ENCODE results near the gene MYO6. TPM values are rescaled to one million over a fixed set of nuclear protein-coding genes. Genes with fewer than 3 reads are reported as not detected.

Gene MYO6
- total RNA-seq, 1 experiment from 2014 or later = 7.0 TPM

DNA sequence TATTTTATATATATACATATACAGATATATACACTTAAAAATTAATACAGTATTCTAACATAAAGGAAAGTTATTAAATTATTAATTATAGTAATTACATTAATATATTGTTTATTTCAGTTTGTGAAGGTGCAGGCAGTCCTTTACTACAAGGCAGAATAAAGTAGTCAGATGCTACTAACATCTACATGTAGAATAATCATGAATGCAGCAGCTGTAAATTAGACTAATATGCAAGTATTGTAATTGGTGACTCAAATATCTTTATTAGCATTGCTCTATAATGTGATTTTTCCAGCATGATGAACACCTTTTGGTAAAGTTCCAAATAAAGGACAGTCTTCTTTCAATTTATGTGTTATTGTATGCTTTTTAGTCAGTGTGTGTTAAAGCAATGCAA, 17.3 kb downstream of the MYO6 start:
- no peak for DNase-seq (ENCODE audit: low read depth)

DNA sequence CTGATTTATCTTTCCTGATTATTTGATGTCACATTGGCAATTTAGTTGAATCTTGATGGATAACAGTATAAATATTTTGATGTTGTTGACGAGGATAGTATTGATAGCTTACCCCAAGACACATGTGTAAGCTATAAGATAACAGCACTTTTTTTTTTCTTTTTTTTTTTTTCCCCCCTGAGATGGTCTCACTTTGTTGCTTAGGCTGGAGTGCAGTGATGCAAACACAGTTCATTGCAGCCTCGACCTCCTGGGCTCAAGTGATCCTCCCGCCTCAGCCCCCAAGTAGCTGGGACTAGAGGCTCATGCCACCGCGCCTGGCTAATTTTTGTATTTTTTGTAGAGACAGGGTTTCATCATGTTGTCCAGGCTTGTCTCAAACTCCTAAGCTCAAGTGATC, 21.8 kb downstream of the MYO6 start:
- no peak for DNase-seq (ENCODE audit: low read depth)

DNA sequence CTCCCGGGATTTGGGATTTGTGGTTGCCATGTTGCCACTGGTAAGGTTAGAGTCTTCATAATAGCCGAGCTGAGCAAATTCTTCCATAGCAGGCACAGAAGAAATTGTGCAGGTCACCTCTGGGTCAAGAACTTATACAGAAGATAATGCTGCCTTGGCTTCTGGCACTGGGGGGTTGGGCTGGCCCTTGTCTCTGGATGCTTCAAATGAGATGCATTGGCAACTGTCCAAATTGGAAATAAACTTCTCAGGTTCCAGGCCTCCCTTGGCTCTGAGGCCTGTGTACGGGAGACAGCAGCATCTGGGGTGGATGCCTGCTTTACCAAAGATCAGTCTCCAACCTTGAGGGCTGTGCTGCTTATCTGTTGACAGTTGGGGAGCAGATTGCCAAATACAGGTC, 26.2 kb downstream of the MYO6 start:
- no peak for DNase-seq (ENCODE audit: low read depth)

DNA sequence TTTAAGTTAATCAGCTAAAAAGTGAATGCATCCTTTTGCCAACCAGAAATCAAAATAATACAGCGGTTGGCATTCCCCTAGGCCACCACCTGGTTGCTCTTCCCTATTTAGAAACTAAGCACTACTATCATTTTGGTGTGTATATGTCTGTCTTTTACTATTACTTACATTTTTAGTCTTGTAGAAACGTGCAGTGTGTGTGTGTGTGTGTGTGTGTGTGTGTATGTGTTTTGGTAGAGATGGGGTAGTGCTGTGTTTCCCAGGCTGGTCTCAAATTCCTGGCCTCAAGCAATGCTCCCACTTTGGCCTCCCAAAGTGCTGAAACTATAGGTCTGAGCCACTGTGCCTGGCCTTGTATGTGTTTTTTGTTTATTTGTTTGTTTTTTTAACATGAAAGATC, 27.4 kb downstream of the MYO6 start:
- DNase-seq (ENCODE audit: low read depth) = no peak

DNA sequence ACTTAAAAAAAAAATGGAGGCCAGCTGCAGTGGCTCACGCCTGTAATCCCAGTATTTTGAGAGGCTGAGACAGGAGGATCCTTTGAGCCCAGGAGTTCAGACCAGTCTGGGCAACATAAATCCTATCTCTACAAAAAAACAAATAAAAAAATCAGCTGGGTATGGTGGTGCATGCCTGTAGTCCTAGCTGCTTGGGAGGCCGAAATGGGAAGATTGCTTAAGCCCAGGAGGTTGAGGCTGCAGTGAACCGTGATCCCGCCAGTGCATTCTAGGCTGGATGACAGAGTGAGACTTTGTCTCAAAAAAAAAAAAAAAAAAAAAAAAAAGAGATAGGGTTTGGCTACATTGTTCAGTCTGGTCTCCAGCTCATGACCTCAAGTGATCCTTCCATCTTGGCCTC, 29.7 kb downstream of the MYO6 start:
- DNase-seq (ENCODE audit: low read depth) = no peak

DNA sequence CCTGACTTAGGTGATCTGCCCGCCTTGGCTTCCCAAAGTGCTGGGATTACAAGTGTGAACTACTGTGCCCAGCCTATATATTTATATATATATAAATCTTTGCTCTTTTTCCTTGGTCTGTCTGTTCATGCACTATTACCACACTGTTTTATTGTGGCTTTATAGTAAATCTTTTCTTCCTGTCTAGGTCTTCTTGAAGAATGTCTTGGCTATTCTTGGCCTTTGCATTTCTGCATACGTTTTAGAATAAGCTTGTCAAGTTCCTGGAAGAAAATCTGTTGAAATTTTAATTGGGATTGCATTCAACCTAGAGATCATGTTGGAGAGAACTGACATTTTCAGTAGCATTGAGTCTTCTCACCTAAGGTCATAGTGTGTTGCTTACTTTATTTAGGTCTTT, 37.1 kb downstream of the MYO6 start:
- no peak for DNase-seq (ENCODE audit: low read depth)

DNA sequence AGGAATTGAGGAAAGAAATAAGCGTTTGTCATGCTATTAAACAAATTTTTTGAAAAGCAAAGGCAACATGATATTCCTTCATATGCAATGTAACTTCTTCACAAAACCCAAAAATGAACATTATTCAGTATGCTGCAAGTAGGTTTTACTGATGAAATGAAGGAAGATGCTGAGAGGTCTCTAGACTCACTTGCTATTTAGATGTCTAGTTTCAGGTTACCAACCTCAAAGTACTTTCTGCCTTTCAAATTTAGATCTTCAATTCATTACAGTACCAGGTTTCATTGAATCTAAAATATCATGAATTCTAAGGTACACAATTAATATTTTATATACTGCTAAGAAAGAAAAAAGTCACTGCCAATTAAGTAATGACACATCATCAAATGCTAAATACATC, 39.9 kb downstream of the MYO6 start:
- no peak for DNase-seq (ENCODE audit: low read depth)

DNA sequence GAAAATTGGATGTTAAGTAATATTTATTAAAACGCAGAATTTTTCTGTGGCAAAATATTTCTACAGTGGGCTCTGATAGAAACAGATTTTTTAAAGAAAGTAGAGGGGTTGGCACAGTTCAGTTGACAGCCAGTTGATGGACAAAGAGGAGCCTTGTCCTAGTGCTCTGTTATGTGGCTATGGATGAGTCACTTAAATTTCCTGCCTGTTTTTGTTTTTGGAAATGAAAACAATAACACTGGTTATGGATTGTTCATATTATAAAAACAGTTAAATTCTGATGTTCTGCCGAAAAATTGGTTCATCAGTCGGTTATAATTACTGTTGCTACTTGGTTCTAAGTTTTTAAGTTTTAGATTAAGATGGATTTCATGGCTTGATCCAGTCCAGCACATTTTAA, 42.8 kb downstream of the MYO6 start:
- no peak for DNase-seq (ENCODE audit: low read depth)

DNA sequence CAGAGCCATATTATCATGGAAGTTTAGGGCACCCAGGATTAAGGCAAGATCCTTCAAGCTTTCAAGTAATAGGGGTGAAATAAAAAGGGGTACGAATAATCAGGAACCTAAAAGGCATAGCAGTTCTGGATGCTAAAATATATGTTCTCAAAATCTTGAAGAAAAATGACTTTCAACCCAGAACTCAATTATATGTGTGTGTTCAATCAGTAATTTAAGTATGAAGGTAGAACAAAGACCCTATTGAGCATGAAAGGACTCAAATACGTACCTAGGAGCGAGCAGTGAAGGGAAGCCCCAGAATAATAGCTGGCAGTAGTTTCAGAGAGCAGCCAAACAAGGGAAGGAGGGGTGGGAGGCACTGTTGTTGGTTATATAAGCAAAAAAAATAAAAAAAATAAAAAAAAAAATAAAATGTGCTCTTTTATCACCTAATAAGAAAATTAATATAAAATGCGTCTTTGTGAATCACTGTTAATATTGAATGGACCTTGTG, 45.4 kb downstream of the MYO6 start:
- no peak for DNase-seq (ENCODE audit: low read depth)

DNA sequence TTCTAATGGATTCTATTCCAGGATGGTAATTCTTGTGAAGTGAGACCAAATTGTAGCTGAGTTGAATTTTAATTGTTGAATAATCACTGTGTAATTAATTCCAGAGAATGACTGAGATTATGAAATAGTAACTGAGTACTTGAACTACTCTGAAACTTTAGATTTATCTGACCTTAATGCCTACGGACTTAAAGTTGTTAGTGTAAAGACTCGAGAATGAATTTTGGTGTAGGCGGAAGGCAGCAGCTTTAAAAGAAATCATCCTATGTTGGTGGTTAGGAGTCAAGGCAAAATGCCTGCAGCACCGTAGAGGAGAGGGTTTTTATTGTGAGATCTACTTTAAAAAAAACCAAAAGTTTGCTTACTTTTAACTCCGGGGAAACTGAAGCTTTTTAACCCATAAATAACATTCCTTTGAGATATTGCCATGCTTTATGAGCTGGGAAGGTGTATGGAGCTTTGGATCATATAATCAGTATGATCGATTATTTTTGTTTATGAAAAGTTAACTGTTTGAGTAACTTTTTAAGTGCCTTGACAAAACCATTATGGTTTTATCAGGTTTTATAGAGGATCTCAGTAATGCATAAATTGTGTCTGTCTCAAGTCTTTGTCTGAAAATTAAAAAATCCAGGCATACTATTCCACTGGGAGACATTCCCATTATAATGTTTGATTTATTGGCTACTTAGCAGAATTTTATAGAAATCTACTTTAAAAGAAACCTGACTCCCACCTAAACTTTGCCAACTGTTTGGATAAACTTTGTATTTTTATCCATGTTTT, 46.1 kb downstream of the MYO6 start:
- DNase-seq (ENCODE audit: low read depth) = no peak

DNA sequence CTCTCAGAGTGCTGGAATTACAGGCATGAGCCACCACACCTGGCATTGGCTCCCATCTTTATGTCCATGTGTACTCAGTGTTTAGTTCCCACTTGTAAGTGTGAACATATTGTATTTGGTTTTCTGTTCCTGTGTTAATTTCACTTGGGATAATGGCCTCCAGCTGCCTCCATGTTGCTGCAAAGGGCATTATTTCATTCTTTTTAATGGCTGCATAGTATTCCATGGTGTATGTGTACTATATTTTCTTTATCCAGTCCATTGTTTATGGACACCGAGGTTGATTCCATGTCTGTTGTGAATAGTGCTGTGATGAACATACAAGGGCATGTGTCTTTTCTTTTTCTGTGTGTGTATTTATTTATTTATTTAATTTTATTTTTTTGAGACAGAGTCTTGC, 47.7 kb downstream of the MYO6 start:
- no peak for DNase-seq (ENCODE audit: low read depth)

DNA sequence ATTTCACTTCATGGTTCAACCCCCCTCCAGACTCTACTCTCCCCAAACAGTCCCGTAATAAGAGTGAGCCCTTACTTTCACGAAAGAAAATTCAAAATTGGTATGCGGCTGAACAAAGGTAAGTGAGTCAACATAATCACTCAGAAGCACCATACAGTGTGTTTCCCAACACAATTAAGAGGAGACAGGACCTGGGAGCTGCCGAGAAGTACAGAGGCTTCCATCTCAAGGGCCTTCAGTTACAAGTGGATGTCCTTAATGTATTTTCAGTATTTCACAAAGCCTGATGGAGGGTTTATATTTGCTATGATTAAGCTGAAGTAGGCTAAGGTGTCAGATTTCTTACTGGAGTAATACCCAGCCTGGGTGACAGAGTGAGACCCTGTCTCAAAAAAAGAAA, 51.1 kb downstream of the MYO6 start:
- no peak for DNase-seq (ENCODE audit: low read depth)

DNA sequence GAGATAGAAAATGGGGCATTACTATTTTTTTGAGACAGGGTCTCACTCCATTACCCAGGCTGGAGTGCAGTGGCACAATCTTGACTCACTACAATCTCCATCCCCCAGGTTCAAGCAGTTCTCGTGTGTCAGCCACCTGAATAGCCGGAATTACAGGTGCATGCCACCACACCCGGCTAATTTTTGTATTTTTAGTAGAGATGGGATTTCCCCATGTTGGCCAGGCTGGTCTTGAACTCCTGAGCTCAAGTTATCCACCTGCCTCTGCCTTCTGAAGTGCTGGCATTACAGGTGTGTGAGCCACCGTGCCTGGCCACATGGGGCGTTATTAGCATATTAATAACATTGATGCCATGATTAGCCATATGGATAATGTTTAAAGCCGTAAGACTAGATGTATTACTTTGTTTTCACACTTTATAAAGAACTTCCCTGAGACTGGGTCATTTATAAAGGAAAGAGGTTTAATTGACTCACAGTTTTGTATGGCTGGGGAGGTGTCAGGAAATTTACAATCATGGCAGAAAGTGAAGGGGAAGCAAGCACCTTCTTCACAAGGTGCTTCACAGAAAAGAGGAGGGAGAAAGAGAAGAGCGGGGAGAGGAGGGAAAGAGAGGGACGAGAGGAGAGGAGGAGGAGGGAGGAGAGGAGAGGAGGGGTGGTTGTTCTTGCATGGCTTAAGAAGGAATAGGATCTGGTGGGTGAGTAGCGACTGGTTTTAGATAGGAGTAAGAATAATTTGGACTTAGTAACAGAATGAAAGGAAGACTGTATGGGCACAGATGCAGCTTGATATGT, 51.9 kb downstream of the MYO6 start:
- no peak for DNase-seq (ENCODE audit: low read depth)

DNA sequence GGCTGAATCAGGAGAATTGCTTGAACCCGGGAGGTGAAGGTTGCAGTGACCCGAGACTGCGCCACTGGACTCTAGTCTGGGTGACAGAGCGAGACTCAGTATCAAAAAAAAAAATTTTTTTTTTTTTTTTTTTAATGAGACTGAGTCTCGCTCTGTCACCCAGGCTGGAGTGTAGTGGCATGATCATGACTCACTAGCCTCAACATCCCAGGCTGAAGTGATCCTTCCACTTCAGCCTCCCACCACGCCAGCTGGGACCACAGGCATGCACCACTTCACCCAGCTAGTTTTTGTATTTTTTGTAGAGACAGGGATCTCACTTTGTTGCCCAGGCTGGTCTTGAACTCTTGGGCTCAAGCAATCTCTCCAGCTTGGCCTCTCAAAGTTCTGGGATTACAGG, 53.3 kb downstream of the MYO6 start:
- peak; percentile 83 for DNase-seq (ENCODE audit: low read depth)

DNA sequence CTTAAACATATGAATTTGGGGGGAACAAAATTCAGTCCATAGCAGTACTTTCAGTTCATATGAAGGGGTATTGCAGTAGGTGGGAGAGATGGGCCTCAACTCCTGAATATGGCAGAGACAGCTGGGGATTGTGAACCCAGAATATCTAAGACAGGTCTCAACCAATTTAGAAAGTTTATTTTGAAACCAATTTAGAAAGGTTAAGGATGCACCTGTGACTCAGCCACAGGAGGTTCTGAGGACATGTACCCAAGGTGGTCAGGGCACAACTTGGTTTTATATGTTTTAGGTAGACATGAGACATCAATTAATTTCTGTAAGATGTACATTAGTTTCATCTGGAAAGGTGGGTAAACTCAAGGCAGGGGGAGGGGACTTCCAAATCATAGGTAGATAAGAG, 59.5 kb downstream of the MYO6 start:
- DNase-seq (ENCODE audit: low read depth) = no peak

DNA sequence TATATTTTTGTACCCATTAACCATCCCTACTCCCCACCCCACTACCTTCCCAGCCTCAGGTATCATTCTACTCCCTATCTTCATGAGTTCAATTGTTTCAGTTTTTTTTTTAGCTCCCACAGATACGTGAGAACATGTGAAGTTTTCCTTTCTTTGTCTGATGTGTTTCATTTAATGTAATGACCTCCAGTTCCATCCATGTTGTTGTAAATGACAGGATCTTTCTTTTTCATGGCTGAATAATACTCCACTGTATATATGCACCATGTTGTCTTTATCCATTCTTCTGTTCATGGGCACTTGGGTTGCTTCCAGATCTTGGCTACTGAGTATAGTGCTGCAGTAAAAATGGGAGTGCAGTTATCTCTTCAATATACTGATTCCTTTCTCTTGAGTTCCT, 63.5 kb downstream of the MYO6 start:
- no peak for DNase-seq (ENCODE audit: low read depth)

DNA sequence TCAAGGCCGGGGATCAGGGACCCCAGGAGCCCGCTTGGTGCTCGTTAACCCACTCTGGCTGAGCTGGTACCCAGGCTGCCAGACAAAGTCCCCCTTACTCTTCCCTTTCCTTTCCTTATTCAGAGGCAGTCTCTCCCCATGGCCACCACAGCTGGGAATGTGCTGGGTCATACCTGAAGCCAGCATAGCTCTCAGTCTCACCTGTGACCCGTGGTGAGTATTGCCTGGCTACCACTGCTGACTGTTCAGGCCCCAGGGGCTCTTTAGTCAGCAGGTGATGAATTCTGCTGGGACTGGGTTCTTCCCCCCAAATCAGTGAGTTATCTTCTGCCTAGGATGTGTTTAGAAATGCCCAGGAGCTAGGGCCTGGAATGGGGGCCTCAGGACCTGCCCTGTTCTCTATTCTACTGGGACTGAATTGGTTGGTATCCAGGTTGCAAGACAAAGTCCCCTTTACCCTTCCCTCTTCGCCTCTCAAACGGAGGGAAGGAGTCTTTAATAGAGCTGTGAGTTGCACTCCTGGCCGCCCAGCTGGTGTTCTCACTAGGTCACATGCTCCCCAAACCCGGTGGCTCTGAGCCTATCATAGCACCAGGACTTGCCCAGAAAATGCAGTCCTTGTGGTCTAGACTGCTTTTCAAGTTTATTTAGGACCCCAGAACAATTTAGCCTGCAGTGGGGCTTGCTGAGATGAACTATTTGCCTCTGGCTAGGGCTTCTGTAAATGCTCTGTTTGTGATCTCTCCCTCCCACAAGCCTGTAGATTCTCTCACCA, 64.6 kb downstream of the MYO6 start:
- no peak for DNase-seq (ENCODE audit: low read depth)

DNA sequence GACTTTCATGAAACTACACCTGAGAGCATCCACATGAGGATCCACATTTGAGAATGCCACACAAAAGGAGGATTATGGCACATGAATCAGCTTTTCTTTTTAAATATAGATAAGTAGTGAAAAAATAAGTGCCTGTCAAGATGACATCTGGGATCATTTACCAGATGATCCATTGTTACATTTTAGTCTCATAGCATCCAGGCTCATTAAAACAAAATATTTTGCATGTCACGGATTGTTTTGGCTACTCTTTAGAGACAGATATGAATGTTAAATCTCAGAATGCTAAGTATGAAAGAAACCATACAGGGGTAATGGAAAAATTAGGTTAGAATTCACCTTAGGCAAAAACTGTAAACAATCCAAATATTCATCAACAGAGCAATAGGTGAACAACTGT, 66.7 kb downstream of the MYO6 start:
- no peak for DNase-seq (ENCODE audit: low read depth)

DNA sequence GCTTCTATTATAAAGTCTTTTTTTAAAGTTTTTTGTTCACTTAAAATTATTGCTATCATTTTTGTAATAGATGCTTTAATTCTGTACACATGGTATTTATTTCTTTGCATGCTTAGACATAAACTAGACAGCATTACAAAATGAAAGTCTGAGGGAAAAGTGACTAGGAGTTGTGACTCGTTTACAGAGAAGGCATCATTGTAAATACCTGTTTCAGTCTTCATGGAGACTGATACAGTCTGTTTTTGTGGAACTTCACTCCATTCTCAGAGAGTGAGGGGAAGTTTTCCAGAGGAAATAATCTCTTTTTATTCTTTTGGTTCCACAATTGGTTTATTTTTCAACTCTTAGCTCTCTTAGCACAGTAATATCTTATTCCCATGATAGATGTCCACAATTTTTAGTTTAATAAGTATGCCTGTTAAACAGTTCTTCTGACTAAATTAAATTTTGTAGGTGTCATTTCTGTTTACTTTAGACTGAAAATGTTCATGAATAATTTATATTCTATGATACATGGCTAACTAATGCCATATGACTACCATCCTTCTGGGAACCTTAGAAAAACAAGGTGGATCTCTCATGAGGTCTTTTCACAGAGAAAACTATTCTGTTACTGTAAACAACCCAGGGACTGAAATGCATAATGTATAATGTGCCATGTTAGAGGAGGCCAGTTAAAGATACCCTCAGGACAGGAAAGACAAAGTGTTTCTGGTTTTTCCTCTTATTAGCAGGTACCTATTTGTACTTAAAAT, 69.2 kb downstream of the MYO6 start:
- no peak for DNase-seq (ENCODE audit: low read depth)

DNA sequence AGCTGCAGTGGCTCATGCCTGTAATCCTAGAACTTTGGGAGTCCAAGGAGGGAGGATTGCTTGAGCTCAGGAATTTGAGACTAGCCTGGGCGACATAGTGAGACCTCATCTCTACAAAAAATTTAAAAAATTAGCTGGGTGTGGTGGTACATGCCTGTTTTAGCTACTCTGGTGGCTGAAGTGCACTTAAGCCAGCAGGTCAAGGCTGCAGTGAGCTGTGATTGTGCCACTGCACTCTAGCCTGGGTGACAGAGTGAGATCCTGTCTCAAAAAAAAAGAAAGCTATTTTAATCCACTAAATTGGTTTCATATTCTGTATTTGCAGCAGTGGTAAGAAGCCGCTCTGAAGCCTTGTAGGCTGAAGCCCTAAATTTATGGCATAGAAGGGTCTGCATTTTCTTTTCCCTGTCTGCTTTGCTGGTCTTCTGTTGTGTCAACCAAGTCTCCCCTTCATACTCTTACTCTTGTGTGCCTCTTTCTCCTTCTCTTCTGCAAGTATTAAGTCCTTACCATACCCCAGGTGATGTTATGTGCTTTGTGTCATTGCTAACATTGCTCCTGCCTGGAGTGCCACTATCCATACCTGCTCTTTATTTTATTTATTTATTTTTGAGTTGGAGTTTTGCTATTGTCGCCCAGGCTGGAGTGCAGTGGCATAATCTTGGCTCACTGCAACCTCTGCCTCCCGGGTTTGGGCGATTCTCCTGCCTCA, 70.9 kb downstream of the MYO6 start:
- DNase-seq (ENCODE audit: low read depth) = no peak

DNA sequence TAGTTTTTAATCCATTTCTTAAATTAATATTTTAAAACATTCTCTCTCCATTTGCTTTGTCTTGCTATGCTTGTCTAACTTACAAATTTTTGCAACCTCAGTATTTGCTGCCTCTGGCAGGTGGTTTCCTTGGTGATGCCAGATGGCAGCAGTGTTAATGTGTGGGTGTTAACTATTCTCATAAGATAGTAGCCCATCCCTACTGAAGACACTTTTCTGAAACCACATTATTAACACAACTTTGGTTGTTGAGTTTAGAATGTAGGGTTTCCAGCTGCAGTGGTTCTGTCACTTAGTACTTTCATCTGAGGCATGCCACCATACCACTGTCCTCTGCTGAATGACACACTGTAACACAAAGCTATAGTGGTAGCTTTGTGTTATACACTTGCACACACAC, 75.1 kb downstream of the MYO6 start:
- DNase-seq (ENCODE audit: low read depth) = no peak

All from Daoy (cell line).